Measurements from ENCODE around the gene PSMD9. TPM values are rescaled to one million over a fixed set of nuclear protein-coding genes. Genes with fewer than 3 reads are reported as not detected.
A peak's percentile ranks its signal among the peaks of the same experiment; 100 is the strongest.

The PSMD9 gene
- total RNA-seq, 1 donor: 28.9 TPM

- peak; percentile 66 for DNase-seq (ENCODE audit: low read depth)
- H3K4me3 ChIP-seq (ENCODE audit: low read depth, low read length): no peak overlapping the region
- TF ChIP-seq, protein P1, sequence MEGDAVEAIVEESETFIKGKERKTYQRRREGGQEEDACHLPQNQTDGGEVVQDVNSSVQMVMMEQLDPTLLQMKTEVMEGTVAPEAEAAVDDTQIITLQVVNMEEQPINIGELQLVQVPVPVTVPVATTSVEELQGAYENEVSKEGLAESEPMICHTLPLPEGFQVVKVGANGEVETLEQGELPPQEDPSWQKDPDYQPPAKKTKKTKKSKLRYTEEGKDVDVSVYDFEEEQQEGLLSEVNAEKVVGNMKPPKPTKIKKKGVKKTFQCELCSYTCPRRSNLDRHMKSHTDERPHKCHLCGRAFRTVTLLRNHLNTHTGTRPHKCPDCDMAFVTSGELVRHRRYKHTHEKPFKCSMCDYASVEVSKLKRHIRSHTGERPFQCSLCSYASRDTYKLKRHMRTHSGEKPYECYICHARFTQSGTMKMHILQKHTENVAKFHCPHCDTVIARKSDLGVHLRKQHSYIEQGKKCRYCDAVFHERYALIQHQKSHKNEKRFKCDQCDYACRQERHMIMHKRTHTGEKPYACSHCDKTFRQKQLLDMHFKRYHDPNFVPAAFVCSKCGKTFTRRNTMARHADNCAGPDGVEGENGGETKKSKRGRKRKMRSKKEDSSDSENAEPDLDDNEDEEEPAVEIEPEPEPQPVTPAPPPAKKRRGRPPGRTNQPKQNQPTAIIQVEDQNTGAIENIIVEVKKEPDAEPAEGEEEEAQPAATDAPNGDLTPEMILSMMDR (IDR thresholded peaks at IDR 0.05; ENCODE audit: insufficient read depth, low read depth, low read length): no peak
Measured at GRCh38 chr12:121893961-121894460, 5.4 kb downstream of the PSMD9 start.

GRCh38 chr12:121894633-121895032, 6.0 kb downstream of the PSMD9 start:
- TF ChIP-seq, protein P1 (IDR thresholded peaks at IDR 0.05; ENCODE audit: insufficient read depth, low read depth, low read length): peak; percentile 31
- no peak overlapping the region for H3K4me3 ChIP-seq (ENCODE audit: low read depth, low read length)
- peak; percentile 58 for DNase-seq (ENCODE audit: low read depth)

GRCh38 chr12:121898287-121898686, 9.7 kb downstream of the PSMD9 start:
- no peak overlapping the region for H3K4me3 ChIP-seq (ENCODE audit: low read depth, low read length)
- no peak for DNase-seq (ENCODE audit: low read depth)
- TF ChIP-seq, protein P1 (IDR thresholded peaks at IDR 0.05; ENCODE audit: insufficient read depth, low read depth, low read length): no peak

DNA sequence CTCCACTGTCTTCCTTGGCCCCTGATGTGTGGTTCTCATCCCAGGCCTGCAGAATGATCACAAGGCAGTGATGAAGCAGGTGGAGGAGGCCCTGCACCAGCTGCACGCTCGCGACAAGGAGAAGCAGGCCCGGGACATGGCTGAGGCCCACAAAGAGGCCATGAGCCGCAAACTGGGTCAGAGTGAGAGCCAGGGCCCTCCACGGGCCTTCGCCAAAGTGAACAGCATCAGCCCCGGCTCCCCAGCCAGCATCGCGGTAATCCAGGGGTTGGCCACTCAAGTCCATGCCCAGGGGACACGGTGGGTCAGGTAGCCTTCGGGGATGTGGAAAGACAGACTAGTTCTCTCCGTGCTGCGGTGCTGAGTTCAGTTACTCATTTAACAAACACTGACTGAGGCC, 11.0 kb downstream of the PSMD9 start:
- DNase-seq (ENCODE audit: low read depth): no peak
- H3K4me3 ChIP-seq (ENCODE audit: low read depth, low read length): no peak overlapping the region
- TF ChIP-seq, protein P1 (IDR thresholded peaks at IDR 0.05; ENCODE audit: insufficient read depth, low read depth, low read length): no peak

GRCh38 chr12:121903202-121903601, 14.6 kb downstream of the PSMD9 start:
- no peak for DNase-seq (ENCODE audit: low read depth)
- H3K4me3 ChIP-seq (ENCODE audit: low read depth, low read length): no peak overlapping the region
- TF ChIP-seq, protein P1 (IDR thresholded peaks at IDR 0.05; ENCODE audit: insufficient read depth, low read depth, low read length): no peak

DNA sequence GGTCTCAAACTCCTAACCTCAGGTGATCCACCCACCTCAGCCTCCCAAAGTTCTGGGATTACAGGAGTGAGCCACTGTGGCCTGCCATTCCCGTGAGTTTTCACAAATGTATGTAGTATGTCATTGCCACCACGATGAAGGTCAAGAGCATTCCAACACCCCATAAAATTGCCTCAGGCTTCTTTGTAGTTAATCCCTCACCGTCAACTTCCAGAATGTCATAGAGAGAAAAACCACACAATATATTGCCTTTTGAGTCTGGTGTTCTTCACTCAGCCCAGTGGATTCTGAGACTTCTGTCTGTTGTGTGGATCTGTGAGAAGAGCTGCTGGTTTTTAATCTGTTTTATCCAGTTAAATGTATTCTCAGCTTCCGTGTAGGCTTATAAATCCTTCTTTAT, 17.2 kb downstream of the PSMD9 start:
- DNase-seq (ENCODE audit: low read depth): peak; percentile 55
- H3K4me3 ChIP-seq (ENCODE audit: low read depth, low read length): no peak overlapping the region
- TF ChIP-seq, protein P1 (IDR thresholded peaks at IDR 0.05; ENCODE audit: insufficient read depth, low read depth, low read length): no peak

GRCh38 chr12:121908702-121909101, 20.1 kb downstream of the PSMD9 start:
- no peak for DNase-seq (ENCODE audit: low read depth)
- no peak overlapping the region for H3K4me3 ChIP-seq (ENCODE audit: low read depth, low read length)
- TF ChIP-seq, protein P1 (IDR thresholded peaks at IDR 0.05; ENCODE audit: insufficient read depth, low read depth, low read length): no peak

Data from fibroblast of villous mesenchyme (primary cell).